A549 (cell line): Measurements from ENCODE around the gene PAK1IP1. TPM values are rescaled to one million over a fixed set of nuclear protein-coding genes. Genes with fewer than 3 reads are reported as not detected.
"Not testable (repeated sequence)": the region's sequence is repeated elsewhere in the genome, so short reads cannot be mapped to it uniquely, and the experiment has no call there.

Experiments used
- ATAC-seq, 2 experiments: fragments of 200-7000 bp in 1 of 2; fragments of >200 bp in 1 of 2; cut with Nextera tagmentation in 1 of 2; cut with Tn5 transposase in 1 of 2; 3 replicates each; pipeline versions ENCODE4 v1.8.0 to v1.9.1; 2018 to 2020; ENCODE audit warnings: mild to moderate bottlenecking in 1 of 2, moderate library complexity in 1 of 2
- CTCF ChIA-PET: fragments of 300-600 bp; sonication (Branson Sonifier 250); formaldehyde crosslinking; extraction: SDS; loops from one replicate; lab custom pipeline; 2021; ENCODE audit warnings: antibody characterized with exemption, inconsistent platforms; lab: Yijun Ruan, JAX
- POLR2A ChIA-PET: fragments of 350-600 bp; formaldehyde crosslinking; extraction: SDS; loops from one replicate; lab custom pipeline; 2021; ENCODE audit warnings: antibody characterized with exemption, inconsistent platforms; lab: Yijun Ruan, JAX
- DNase-seq, 2 experiments: peaks; one replicate each; pipeline versions ENCODE4 v3.0.0 to v3.0.0-alpha.2; 2011 to 2016; ENCODE audit warnings: low read depth in 1 of 2, low spot score in 1 of 2
- FAIRE-seq: peaks from 2 replicates; lab custom pipeline; 2011; peaks lifted over from hg19 to GRCh38; lab: Jason Lieb, UNC
- H3K27ac ChIP-seq, 2 experiments: fragments of >200 bp; sonication (Bioruptor Twin); formaldehyde crosslinking; 3 replicates each; pipeline ENCODE4 v1.5.1; 2016 to 2017
- H3K4me1 ChIP-seq: fragments of >200 bp; sonication (Bioruptor Twin); formaldehyde crosslinking; 3 replicates; pipeline ENCODE4 v1.6.1; 2016
- H3K4me2 ChIP-seq: fragments of >200 bp; sonication (Bioruptor Twin); formaldehyde crosslinking; 3 replicates; pipeline ENCODE4 v1.6.1; 2016
- H3K4me3 ChIP-seq: fragments of >200 bp; sonication (Bioruptor Twin); formaldehyde crosslinking; 3 replicates; pipeline ENCODE4 v1.5.1; 2016
- H3K9me3 ChIP-seq: fragments of >200 bp; sonication (Bioruptor Twin); formaldehyde crosslinking; 3 replicates; pipeline ENCODE4 v1.6.1; 2016
- ATOH8 ChIP-seq: fragments of 250-450 bp; sonication (Bioruptor Pico); IDR thresholded peaks from 2 replicates; pipeline ENCODE4 v1.5.0; 2020; ENCODE audit warnings: low read depth, mild to moderate bottlenecking, moderate library complexity
- CBX2 ChIP-seq: fragments of 200-600 bp; sonication (generic); IDR thresholded peaks from 2 replicates; pipeline ENCODE4 v1.6.1; 2016; ENCODE audit warnings: low read depth, mild to moderate bottlenecking, borderline replicate concordance
- CHD4 ChIP-seq: fragments of 200-600 bp; sonication (generic); IDR thresholded peaks from 2 replicates; pipeline ENCODE4 v1.6.1; 2016; ENCODE audit warnings: antibody characterized with exemption, mild to moderate bottlenecking, borderline replicate concordance
- ELK1 ChIP-seq: fragments of 150-350 bp; IDR thresholded peaks from 2 replicates; pipeline ENCODE4 v1.6.1; 2014; ENCODE audit warnings: low read depth, mild to moderate bottlenecking, low read length
- HDAC2 ChIP-seq: fragments of 200-600 bp; sonication (generic); IDR thresholded peaks from 2 replicates; pipeline ENCODE4 v1.6.1; 2016
- HOXA7 ChIP-seq: fragments of 250-450 bp; sonication (Bioruptor Pico); IDR thresholded peaks from 2 replicates; pipeline ENCODE4 v1.5.0; 2020; ENCODE audit warnings: mild to moderate bottlenecking, moderate library complexity
- HOXB5 ChIP-seq: fragments of 250-450 bp; sonication (Bioruptor Pico); IDR thresholded peaks from 2 replicates; pipeline ENCODE4 v1.5.0; 2020; ENCODE audit warnings: mild to moderate bottlenecking, moderate library complexity
- JUN ChIP-seq, 2 experiments: fragments of >200 bp; sonication (Bioruptor Twin); formaldehyde crosslinking; IDR thresholded peaks; 2 replicates in 1 of 2; 3 replicates in 1 of 2; pipeline ENCODE4 v1.6.1; 2016 to 2017
- MAX ChIP-seq: IDR thresholded peaks from 2 replicates; pipeline ENCODE4 v1.6.1; 2012
- NPAS2 ChIP-seq: fragments of 250-450 bp; sonication (Bioruptor Pico); IDR thresholded peaks from 2 replicates; pipeline ENCODE4 v1.8.0; 2022; ENCODE audit warnings: mild to moderate bottlenecking, moderate library complexity, borderline replicate concordance
- NR3C1 ChIP-seq: fragments of >200 bp; sonication (Bioruptor Twin); formaldehyde crosslinking; IDR thresholded peaks from 3 replicates; pipeline ENCODE4 v1.6.1; 2017
- PHF8 ChIP-seq: fragments of 200-600 bp; sonication (generic); IDR thresholded peaks from 2 replicates; pipeline ENCODE4 v1.6.1; 2016; ENCODE audit warnings: low read depth, mild to moderate bottlenecking, antibody characterized with exemption, moderate library complexity, borderline replicate concordance
- POLR2A ChIP-seq: IDR thresholded peaks from 2 replicates; pipeline ENCODE4 v1.6.1; 2012; ENCODE audit warnings: mild to moderate bottlenecking, low read length
- POLR2AphosphoS2 ChIP-seq: conservative IDR thresholded peaks from 2 replicates; pipeline ENCODE4 v1.6.1; 2012; ENCODE audit warnings: low read length, improper control_type of control experiment, inconsistent platforms
- RAD21 ChIP-seq, 2 experiments: fragments of >200 bp in 1 of 2; sonication (Bioruptor Twin) in 1 of 2; formaldehyde crosslinking in 1 of 2; IDR thresholded peaks in 1 of 2; conservative IDR thresholded peaks in 1 of 2; 2 replicates in 1 of 2; 3 replicates in 1 of 2; pipeline ENCODE4 v1.6.1; 2012 to 2018; ENCODE audit warnings: inconsistent platforms in 1 of 2
- RCOR1 ChIP-seq: fragments of 150-350 bp; IDR thresholded peaks from 2 replicates; pipeline ENCODE4 v1.6.1; 2014; ENCODE audit warnings: antibody characterized with exemption, low read length, low read depth
- REST ChIP-seq: fragments of 200-600 bp; sonication (generic); IDR thresholded peaks from 2 replicates; pipeline ENCODE4 v1.6.1; 2016; ENCODE audit warnings: antibody characterized with exemption, mild to moderate bottlenecking, moderate library complexity
- SMC3 ChIP-seq: fragments of >200 bp; sonication (Bioruptor Twin); formaldehyde crosslinking; IDR thresholded peaks from 3 replicates; pipeline ENCODE4 v1.6.1; 2018; ENCODE audit warnings: inconsistent platforms
- ZC3H11A ChIP-seq: fragments of 450-650 bp; IDR thresholded peaks from 2 replicates; pipeline ENCODE4 v1.6.1; 2014; ENCODE audit warnings: antibody characterized with exemption, mild to moderate bottlenecking
- WGBS: methylation state at CpG from one replicate; pipeline ENCODE4 v1.1.6; 2017; ENCODE audit errors: missing lambda C conversion rate; 5-methylcytosine and 5-hydroxymethylcytosine counted together
- polyA plus RNA-seq, 4 experiments: library from polyadenylated mRNA; depleted of rRNA in 3 of 4; stranded (reverse); fragments of >200 nt; fragmentation: RNase III in 1 of 4; extraction: RNeasy Plus Mini Kit Qiagen cat#74134 plus additional on column Dnase treatment in 1 of 4; gene quantifications; 2 replicates in 3 of 4; 3 replicates in 1 of 4; pipeline ENCODE4 v1.2.3, GENCODE V29; 2011 to 2017

The PAK1IP1 gene
- polyA plus RNA-seq, 2 of the 4 experiments (the other 2 are of a cell fraction): 23.5 to 33.4 TPM

- ChIA-PET POLR2A (interaction anchor here (0.5 to 1.7 kb wide), 2 partner anchors 25 to 26 kb away, joined by 3 to 4 read pairs; partner anchors contain the start of genes C6orf52 and PAK1IP1), CTCF (interaction anchor here (1.2 to 2.2 kb wide), 3 partner anchors 11 to 45 kb away, joined by 4 to 5 read pairs (median 4); no protein-coding TSS in a partner anchor)
- H3K4me2 ChIP-seq: no peak overlapping the region
- DNase-seq: no peak
- ATAC-seq: no peak
- H3K4me1 ChIP-seq: peaks cover 17% of the 10 kb centered on the region
- no peak overlapping the region for H3K4me3 ChIP-seq
- no peak overlapping the region for H3K27ac ChIP-seq
- WGBS: 98% methylated on average over 24 of the region's 49 CpGs
- FAIRE-seq: no peak
- peaks cover 6% of the 10 kb centered on the region; the same call in 1 of the 3 replicates for H3K9me3 ChIP-seq
- no peak for TF ChIP-seq HOXB5 (CRISPR knock-in tag)
- no peak for TF ChIP-seq HDAC2
- TF ChIP-seq HOXA7 (CRISPR knock-in tag): no peak
- no peak for TF ChIP-seq CHD4
- no peak for TF ChIP-seq NR3C1
- no peak for TF ChIP-seq CBX2
- TF ChIP-seq ELK1: no peak
- no peak for TF ChIP-seq POLR2AphosphoS2
- TF ChIP-seq REST: no peak
Measured at GRCh38 chr6:10720265-10720959, 25.6 kb downstream of the PAK1IP1 start.

- peak overlapping the region; percentile 93; the same call in 2 of the 3 replicates for H3K4me2 ChIP-seq
Measured at GRCh38 chr6:10720960-10721849, 26.4 kb downstream of the PAK1IP1 start.

GRCh38 chr6:10721850-10722569 lies 27.2 kb downstream of the PAK1IP1 start:
- ChIA-PET CTCF (interaction anchor here (0.6 to 2.2 kb wide), 7 partner anchors 9 to 79 kb away, joined by 3 to 5 read pairs (median 4); partner anchors contain the start of genes C6orf52 and PAK1IP1), POLR2A (interaction anchor here (0.8 to 2.2 kb wide), 13 partner anchors 10 to 243 kb away, joined by 3 to 31 read pairs (median 4); partner anchors contain the start of genes C6orf52, GCNT2, PAK1IP1 and TMEM14B)
- ATAC-seq: peak in 1 of 2 experiments; percentile 6; a peak in 2 of 6 replicates
- peaks cover 6% of the 10 kb centered on the region; the same call in 1 of the 3 replicates for H3K9me3 ChIP-seq
- TF ChIP-seq ZC3H11A (no peak), MAX (no peak), POLR2A (no peak), RCOR1 (no peak), ATOH8 (no peak), NPAS2 (CRISPR knock-in tag) (no peak), PHF8 (no peak), JUN (IDR thresholded peaks at IDR 0.05) (no peak), SMC3 (no peak), RAD21 (conservative IDR thresholded peaks at IDR 0.05 in 1 of 2, IDR thresholded peaks at IDR 0.05 in 1 of 2) (no peak)
- TF ChIP-seq, all 56 proteins: peak for 0
- Histone ChIP-seq H3K4me1 (peaks cover 17% of the 10 kb centered on the region), H3K4me2 (peak overlapping the region; percentile 93), H3K27ac (peak overlapping the region; percentile 95), H3K4me3 (peak overlapping the region; percentile 68)
- no peak for DNase-seq
- 69% methylated on average over 11 of the region's 11 CpGs for WGBS
- FAIRE-seq: no peak

More at GRCh38 chr6:10720960-10721849, 26.4 kb downstream of the PAK1IP1 start:
- FAIRE-seq, ATAC-seq, H3K9me3 ChIP-seq, H3K4me3 ChIP-seq, DNase-seq: not testable (repeated sequence)
- 94% methylated on average over 15 of the region's 17 CpGs for WGBS
- CTCF ChIA-PET: interaction anchor here (0.7 to 2.2 kb wide), 5 partner anchors 10 to 45 kb away, joined by 3 to 5 read pairs (median 4); no protein-coding TSS in a partner anchor
- POLR2A ChIA-PET: interaction anchor here (0.5 to 2.2 kb wide), 2 partner anchors 26 kb away, joined by 3 to 31 read pairs; partner anchors contain the start of genes C6orf52 and PAK1IP1
- Histone ChIP-seq H3K27ac (peak overlapping the region; percentile 95; a peak in 5 of 6 replicates), H3K4me1 (peaks cover 17% of the 10 kb centered on the region)
